DMS153 treated with DMSO at 0.1 percent for 48 hours (cell line): ENCODE results near the gene TMX4.
A peak's percentile ranks its signal among the peaks of the same experiment; 100 is the strongest.

ENCODE experiments used
- DNase-seq: peaks from one replicate; lab custom pipeline; 2025; ENCODE audit not compliant: unreplicated experiment; lab: John Stamatoyannopoulos, UW

Gene TMX4

GRCh38 chr20:8020314-8021079, 936 bp upstream of the TMX4 start:
- no peak for DNase-seq

DNA sequence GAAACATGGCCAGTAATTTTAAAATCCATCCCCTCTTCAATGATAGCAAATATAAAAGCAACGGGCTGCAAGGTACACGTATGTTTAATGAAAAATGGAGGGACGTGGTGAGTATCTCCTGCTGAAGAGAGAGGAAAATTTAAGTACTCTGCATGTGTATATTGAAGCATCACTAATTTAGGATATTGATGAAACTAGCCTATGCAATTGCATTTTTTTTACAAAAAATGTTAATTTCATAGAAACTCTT, 362 bp upstream of the TMX4 start:
- DNase-seq: no peak

DNA sequence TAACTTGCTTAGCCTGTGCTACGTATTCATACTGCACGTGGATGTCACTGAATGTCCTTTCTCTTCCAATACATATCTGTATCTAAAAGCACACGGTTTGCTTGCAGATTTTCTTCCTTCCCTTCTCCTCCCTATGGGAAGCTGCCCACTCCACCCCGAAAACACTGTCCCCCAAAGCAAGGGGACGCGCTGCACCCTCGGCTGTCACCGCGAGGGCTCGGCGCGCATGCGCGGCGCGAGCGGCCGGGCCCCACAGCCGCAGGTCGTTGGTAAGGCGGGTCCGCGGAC, 659 bp downstream of the TMX4 start:
- peak; percentile 51 for DNase-seq

DNA sequence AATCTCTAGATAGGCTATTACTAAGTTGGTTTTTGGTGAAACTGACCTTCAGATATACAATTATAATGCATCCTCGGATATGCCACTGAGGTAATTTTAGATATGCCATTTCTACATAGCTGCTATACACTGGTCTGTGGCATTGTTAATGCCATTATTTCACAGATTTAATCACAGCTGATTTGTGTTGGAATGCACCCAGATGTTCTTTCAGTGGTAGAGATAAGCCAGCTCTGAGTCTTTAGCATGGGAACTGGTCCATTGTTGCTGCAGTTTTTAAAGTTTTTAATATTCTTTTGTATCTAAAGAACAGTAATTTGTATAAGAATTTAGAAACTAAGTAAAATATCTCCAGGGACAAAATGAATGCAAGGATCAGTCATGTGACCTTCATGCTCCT, 6.8 kb downstream of the TMX4 start:
- no peak for DNase-seq

GRCh38 chr20:8008733-8009132, 10.8 kb downstream of the TMX4 start:
- DNase-seq: no peak

GRCh38 chr20:8007490-8007889, 12.1 kb downstream of the TMX4 start:
- DNase-seq: no peak

- DNase-seq: no peak
These were observed 13.8 kb downstream of the TMX4 start for GRCh38 chr20:8005575-8006366.

DNA sequence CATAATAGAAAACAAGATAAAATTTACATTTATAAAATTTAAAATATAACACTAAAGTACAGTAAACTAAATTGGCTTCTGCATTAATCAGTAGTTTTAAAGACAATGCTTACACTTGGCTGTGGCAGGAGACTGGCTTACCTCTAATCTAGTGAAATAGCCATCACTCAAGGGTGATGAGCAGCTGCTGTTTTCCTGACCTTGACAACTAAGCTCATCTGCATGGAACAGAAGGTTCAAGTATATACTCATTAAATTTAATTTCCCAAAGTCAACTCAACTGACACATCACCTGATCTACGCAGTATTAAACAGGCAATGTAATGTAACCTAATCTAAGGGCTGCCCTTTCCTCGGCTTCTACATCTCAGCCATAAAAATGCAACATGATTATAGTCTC, 14.5 kb downstream of the TMX4 start:
- no peak for DNase-seq

DNA sequence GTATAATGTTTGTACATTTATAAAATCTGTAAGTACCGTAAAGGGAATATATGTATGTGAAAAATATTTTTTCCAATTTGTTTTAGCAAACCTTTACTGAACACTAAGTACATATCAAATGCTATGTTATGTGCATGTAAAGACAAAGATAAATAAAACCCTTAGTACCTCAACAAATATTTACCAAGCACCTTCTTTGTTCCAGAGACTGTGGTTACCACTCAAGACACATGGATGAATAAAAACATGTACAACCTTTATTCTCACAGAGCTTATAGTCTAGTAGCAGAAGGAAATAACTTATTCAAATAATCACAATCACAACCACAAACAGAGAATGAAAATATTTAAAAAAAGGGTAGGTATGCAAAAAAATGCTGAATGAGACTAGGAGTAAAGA, 17.5 kb downstream of the TMX4 start:
- DNase-seq: no peak

DNA sequence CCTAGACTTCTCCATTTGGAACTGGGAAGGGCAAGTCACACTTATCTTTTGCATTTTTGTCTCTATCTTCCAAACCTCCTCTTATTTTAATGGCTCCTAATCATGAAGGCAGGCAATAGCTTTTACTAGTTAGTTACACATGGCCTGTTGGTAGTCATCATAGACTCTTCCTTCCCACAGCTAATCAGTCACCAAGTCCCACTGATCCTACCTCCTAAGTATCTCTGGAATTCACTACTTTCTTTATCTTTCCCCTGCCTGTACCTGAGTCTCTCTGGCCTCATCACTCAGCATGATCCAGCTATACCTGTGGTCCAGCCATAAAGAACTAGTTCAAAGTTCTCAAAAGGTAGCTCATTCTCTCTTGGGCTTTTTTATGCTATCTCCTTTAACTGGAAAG, 18.8 kb downstream of the TMX4 start:
- no peak for DNase-seq

- DNase-seq: no peak
These were observed 22.7 kb downstream of the TMX4 start for GRCh38 chr20:7996898-7997297.

GRCh38 chr20:7994809-7995208, 24.8 kb downstream of the TMX4 start:
- no peak for DNase-seq

DNA sequence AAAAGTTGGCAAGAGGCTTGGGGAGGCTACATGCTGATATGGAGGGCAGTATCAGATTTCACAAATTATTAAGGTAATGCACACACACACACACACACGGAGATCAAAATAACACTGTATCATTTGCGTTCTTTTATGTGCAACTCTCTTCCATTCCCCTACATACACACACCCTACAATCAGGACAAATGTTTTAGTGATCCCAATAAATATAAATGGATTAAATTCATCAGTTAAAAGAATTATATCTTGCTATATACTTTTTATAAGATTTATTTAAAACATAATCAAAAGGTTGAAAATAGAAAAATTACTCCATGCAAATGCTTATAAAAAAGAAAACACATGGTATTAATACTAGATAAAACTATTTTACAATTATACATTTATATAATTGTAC, 25.9 kb downstream of the TMX4 start:
- no peak for DNase-seq

GRCh38 chr20:7993238-7993637, 26.3 kb downstream of the TMX4 start:
- no peak for DNase-seq

- no peak for DNase-seq
These were observed 29.2 kb downstream of the TMX4 start for GRCh38 chr20:7990385-7990784.

DNA sequence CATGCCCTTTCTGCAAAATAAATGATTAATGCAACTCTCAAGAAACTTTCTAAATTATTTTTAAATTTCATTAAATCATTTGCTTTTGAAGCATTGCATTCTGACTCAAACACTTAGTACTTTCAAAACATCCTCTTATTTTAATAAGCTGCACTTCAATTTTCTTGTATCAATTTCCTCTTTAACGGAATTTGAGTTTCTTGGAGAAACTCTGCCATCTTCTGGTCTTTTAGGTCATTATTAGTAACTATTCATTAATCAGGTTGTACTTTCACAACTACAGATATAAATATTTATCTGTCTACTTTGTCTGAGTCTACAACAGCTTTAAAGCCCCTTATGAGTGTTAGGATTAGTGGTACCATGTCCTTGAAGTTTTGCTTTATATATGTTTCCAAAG, 30.2 kb downstream of the TMX4 start:
- DNase-seq: no peak

DNA sequence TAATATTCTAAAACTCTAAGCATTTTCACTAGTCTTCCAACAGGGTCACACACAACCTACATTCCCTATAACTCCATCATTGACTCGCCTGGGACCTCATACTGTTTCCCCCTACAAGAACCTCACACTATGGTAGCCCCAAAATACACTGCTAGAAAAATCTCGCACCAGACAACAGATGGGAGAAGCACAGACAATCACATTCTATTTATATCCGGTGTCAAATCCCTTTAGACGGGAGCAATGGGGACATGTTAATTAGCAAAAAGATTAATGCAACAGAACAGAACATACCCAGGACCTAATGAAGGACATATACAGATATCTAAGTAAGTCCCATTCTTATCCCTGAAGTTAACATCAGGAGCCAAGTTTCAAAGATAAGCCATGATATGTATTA, 33.6 kb downstream of the TMX4 start:
- DNase-seq: no peak

DNA sequence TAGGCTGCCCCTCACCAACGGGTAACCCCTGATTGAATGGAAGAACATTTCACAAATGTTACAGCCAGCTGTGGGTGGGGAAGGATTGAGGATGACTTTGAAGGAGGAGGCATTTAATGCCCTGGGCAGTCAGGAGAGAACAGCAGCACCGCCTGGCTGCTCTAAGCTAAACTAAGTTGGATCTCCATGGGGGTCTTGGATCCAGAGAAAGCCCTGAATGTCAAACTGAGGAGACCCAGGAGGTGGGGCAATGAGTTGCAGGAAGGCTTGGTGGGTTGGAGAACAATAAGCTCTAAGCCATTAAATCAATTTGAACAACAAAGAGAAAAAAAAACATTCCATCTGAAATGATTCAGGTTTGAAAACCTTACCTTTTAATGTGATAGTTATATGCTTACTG, 35.4 kb downstream of the TMX4 start:
- DNase-seq: no peak

GRCh38 chr20:7981374-7981773, 38.2 kb downstream of the TMX4 start:
- DNase-seq: no peak

GRCh38 chr20:7980332-7981046, 39.1 kb downstream of the TMX4 start:
- DNase-seq: peak; percentile 13

- DNase-seq: no peak
These were observed 41.9 kb downstream of the TMX4 start for GRCh38 chr20:7977709-7978108.

DNA sequence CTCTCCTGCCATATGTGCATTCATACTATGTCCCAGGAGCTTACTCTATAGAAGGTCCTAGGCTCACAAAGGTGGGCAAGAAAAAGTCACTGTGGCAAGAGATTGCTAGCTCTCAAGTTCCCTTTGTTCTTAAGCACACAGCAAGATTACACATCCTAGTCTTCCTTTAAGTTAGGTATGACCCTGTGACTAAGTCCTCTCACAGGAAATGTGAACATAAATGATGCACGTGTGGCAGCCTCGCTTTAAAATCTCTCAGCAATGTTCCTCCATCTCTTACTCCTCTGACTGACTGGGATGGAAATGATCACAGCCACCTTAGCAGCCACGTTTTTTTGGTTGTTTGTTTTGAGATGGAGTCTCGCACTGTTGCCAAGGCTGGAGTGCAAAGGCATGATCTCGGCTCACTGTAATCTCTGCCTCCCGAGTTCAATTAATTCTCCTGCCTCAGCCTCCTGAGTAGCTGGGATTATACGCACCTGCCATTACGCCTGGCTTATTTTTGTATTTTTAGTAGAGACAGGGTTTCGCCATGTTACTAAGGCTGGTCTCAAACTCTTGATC, 43.6 kb downstream of the TMX4 start:
- no peak for DNase-seq
